Duodenal mucosa (tissue), 2 donors: Measurements from ENCODE around the gene ETS2.

Experiments used
- H3K27ac ChIP-seq: one replicate; pipeline ENCODE4 v1.7.0; 2013; ENCODE audit warnings: low read depth, low read length
- H3K27me3 ChIP-seq, 2 donors: one replicate each; pipeline ENCODE4 v1.7.0; 2013; ENCODE audit warnings: low read length in 2 of 2, control low read depth in 1 of 2; ENCODE audit not compliant: insufficient read depth in 2 of 2, control insufficient read depth in 1 of 2
- H3K36me3 ChIP-seq, 2 donors: one replicate each; pipeline ENCODE4 v1.7.0; 2013; ENCODE audit warnings: low read length in 2 of 2, control low read depth in 1 of 2; ENCODE audit not compliant: insufficient read depth in 2 of 2, control insufficient read depth in 1 of 2
- H3K4me1 ChIP-seq, 2 donors: one replicate each; pipeline ENCODE4 v1.7.0; 2013; ENCODE audit warnings: low read length in 2 of 2, control low read depth in 1 of 2; ENCODE audit not compliant: insufficient read depth in 2 of 2, control insufficient read depth in 1 of 2
- H3K4me3 ChIP-seq, 2 donors: one replicate each; pipeline ENCODE4 v1.7.0; 2013; ENCODE audit warnings: low read length in 2 of 2, low read depth in 1 of 2
- H3K9ac ChIP-seq, 2 donors: one replicate each; pipeline ENCODE4 v1.7.0; 2013; ENCODE audit warnings: low read length in 2 of 2, low read depth in 1 of 2
- H3K9me3 ChIP-seq, 2 donors: one replicate each; pipeline ENCODE4 v1.7.0; 2013; ENCODE audit warnings: low read length in 2 of 2, control low read depth in 1 of 2; ENCODE audit not compliant: control insufficient read depth in 1 of 2

The ETS2 gene

DNA sequence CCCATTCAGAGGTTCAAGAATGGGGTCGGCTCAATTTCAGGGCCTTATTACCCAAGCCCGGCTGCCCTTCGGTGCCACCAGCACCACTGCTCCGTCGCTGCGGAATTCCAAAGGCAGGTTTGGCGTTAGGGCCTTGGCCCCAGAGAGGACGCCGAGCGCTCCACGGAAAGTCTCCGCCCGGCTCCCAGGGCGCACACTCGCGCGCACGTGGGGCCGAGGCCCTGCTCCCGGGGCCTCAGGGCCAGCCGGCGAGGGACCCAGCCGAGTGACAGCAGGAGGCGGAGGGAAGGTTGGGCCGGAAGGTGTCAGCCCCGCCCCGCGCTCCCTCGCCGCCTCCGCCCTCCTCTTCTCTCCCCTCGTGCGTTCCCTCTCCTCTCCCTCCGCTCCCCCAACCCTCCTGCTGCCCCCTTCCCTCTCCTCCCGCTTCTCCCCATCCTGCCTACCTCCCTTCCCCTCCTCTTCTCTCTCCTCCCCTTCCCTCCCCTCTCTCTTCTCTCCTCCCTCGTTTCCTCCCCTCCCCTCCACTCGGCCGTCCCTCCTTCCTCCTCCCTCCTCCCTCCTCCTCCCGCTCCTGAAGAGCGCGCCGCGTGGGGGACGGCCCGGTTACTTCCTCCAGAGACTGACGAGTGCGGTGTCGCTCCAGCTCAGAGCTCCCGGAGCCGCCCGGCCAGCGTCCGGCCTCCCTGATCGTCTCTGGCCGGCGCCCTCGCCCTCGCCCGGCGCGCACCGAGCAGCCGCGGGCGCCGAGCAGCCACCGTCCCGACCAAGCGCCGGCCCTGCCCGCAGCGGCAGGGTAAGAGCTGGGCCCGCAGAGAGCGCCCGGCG is at the start of gene ETS2:
Gene ETS2, plus strand, starts transcription at position 602 of the 825 bp plus-strand sequence. CDS start 4,106 bp downstream, outside the sequence.
- Histone ChIP-seq H3K9ac (peak within 1 kb of the TSS; percentile 95), H3K9me3 (no peaks in the 10 kb centered on the region), H3K4me3 (peak within 1 kb of the TSS; percentile 79 to 90), H3K27ac (peak within 1 kb of the TSS; percentile 97), H3K27me3 (no peaks in the 10 kb centered on the region), H3K4me1 (peaks cover 43 to 48% of the 10 kb centered on the region in 2 donors), H3K36me3 (peaks cover 14 to 18% of the 10 kb centered on the region in 2 donors)

DNA sequence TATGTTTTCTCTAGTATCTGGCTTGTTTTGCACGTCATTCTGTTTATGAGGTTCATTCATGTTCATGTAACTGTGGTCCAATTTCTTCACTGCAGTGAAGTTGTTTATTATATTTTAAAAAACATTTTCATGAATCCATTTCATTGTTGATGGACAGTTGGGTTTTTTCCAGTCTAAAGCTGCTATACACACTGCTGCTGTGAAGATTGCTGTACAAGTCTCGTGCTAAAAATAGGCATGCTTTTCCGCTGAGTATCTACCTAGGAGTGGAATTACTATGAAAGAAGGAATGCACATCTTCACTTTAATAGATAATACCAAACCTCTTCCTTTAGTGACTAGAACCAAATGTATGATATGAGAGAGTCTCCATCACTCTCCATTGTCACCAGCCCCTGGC is 49.0 kb upstream of the ETS2 start:
- no peak overlapping the region for H3K4me3 ChIP-seq
- no peaks in the 10 kb centered on the region for H3K36me3 ChIP-seq
- no peak overlapping the region for H3K27ac ChIP-seq
- no peaks in the 10 kb centered on the region for H3K27me3 ChIP-seq
- H3K9me3 ChIP-seq, result no peaks in the 10 kb centered on the region
- no peak overlapping the region for H3K9ac ChIP-seq
- peaks cover 0 to 6% of the 10 kb centered on the region in 2 donors for H3K4me1 ChIP-seq

DNA sequence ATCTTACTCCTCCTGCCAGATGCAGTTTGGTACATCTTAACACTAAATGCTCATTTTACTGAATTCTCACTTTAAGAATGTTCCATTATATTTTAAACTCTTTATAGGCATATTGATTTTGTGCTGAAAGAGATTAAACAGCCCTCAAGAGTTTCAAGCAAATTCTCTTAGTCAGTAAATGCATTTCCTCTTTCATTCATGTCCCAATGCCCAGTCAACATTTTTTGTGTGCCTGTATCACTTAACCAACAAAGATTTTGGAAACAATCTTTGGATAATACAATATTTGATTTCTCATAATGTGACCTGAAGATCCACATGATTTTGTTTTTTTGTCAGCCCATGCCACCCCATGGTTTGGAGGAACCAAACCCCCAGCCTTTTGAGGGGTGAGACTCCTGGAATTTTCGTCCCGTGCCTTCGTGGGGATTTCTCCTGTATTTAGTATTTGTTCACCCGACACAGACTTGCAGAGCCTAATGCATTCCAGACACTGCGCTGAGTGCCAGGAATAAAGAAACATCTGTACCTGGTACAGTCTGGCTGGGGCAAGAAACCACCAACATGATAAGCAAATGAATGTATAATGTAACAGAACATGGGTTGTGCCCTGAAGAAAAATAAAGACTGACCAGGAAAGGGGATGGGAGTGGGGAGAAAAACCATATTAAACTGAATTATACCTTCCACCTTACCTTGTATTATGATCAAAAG is 47.1 kb upstream of the ETS2 start:
- H3K4me3 ChIP-seq, result no peak overlapping the region
- H3K9ac ChIP-seq, result no peak overlapping the region
- H3K4me1 ChIP-seq, result peaks cover 0 to 6% of the 10 kb centered on the region in 2 donors
- no peaks in the 10 kb centered on the region for H3K9me3 ChIP-seq
- H3K27ac ChIP-seq, result no peak overlapping the region
- H3K36me3 ChIP-seq, result no peaks in the 10 kb centered on the region
- no peaks in the 10 kb centered on the region for H3K27me3 ChIP-seq

DNA sequence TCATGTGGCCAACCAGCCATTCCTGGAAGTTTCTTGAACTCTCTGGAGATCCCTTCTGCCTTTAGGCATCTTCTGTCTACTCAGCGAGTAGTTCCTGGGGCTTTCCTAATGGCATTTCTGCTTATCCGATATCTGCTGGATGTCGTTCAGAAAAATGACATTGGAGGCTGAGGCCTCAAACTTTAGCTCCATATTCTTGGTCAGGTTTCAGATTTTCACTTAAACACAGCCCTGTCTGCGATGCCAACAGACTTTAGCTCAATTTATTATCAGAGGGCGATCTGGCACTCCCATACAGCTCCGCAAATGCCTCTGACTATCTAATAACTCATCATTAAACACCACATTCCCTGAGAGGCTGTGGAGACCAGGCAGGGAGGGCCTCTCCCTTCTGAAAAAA is 46.3 kb upstream of the ETS2 start:
- Histone ChIP-seq H3K4me1 (peaks cover 0 to 6% of the 10 kb centered on the region in 2 donors), H3K9me3 (no peaks in the 10 kb centered on the region), H3K36me3 (no peaks in the 10 kb centered on the region), H3K27ac (no peak overlapping the region), H3K27me3 (no peaks in the 10 kb centered on the region), H3K9ac (no peak overlapping the region), H3K4me3 (no peak overlapping the region)

DNA sequence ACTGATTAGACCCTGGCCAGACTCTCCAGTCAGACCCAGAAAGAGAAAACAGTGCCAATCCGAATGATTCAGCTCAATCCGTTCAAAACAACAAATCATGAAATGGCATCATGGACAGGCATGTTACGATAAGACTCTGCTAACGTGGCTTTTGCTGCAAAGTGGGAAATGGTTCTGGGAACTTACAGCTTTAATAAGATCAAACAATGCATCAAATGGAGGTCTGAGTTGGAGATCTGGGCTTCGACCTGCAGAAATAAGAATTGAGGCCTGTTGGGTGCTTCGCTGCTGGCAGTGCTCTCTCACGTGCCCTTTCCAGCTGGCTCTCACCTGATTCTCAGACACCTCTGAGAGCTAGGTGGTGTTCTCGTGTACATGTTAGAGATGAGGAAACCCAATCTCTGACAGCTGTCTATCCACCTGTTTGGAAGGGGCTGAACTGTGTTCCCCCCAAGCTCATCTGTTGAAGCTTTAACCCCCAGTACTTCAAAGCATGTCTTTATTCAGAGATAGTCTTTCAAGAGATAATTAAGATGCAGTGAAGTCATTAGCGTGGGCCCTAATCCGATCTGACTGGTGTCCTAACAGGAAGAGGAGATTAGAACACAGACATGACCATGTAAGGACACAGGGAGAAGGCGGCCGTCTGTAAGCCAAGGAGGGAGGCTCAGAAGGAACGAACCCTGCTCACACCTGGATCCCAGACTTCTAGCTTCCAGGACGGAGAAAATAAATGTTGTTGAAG is 45.5 kb upstream of the ETS2 start:
- no peak overlapping the region for H3K27ac ChIP-seq

DNA sequence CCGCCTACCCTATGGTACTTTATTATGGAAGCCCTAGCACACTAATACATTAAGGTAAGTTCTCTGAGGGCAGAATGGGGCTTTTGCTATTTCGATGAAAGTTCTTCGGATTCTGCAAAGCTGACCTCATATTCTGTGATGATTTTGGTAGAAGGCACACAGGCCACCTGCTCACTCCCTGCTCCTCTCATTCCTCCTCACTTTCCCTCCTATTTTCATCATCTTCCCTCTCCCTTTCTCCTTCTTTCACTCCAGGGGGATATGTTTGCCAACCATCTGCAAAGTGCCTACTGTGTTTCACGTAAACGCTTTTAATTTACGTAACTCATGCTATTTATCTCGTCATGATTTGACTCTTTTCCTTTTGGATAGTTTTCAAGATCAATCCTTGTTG is 45.0 kb upstream of the ETS2 start:
- no peak overlapping the region for H3K9ac ChIP-seq
- H3K9me3 ChIP-seq, result no peaks in the 10 kb centered on the region
- H3K4me1 ChIP-seq, result peaks cover 0 to under 1% of the 10 kb centered on the region in 2 donors
- no peaks in the 10 kb centered on the region for H3K36me3 ChIP-seq
- no peak overlapping the region for H3K4me3 ChIP-seq
- no peaks in the 10 kb centered on the region for H3K27me3 ChIP-seq
- no peak overlapping the region for H3K27ac ChIP-seq

More for the DNA sequence above, 45.5 kb upstream of the ETS2 start:
- H3K27me3 ChIP-seq, result no peaks in the 10 kb centered on the region
- no peaks in the 10 kb centered on the region for H3K36me3 ChIP-seq
- no peaks in the 10 kb centered on the region for H3K9me3 ChIP-seq
- H3K4me3 ChIP-seq, result no peak overlapping the region
- H3K9ac ChIP-seq, result no peak overlapping the region
- H3K4me1 ChIP-seq, result peaks cover 0 to 6% of the 10 kb centered on the region in 2 donors

DNA sequence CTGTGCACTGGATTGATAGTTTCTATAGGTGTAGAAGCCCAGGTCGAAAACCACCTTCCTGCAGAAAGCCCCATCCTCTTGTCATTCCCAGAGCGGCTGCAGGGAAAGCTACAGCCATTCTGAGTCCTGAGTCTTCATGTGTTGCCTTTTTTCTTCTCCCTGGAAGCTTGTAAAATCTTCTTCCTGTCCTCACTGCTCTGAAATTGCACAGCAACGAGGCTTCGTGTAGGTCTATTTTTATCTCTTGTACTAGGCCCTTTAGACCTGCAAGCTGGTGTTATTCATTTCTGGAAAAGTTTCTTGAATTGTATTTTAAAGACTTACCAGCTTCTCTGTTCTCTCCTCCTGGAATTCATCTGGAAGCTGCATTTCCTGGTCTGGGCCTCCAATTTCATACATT is 44.2 kb upstream of the ETS2 start:
- no peaks in the 10 kb centered on the region for H3K27me3 ChIP-seq
- no peak overlapping the region for H3K27ac ChIP-seq
- no peak overlapping the region for H3K4me3 ChIP-seq
- no peak overlapping the region for H3K9ac ChIP-seq
- H3K36me3 ChIP-seq, result no peaks in the 10 kb centered on the region
- no peaks in the 10 kb centered on the region for H3K9me3 ChIP-seq
- H3K4me1 ChIP-seq, result peaks cover 0 to 3% of the 10 kb centered on the region in 2 donors

DNA sequence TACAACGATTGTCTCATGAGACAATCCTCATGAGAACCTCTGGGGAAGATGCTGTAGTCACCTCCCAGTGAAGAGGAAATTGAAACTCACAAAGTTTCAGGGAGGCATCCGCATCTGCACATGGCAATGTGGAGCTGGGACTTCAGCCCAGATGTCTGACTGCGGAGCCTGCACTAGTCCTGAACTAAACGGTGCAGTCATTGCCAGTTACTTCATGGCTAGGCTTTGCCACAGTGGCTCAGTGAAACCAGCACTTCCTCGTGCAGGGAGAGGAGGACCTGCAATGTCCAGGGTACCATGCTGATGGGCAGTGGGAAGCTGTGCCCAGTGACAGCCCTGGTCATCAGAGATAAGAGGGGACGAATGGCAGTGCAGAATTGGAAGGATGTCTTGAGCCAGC is 40.7 kb upstream of the ETS2 start:
- H3K27ac ChIP-seq, result no peak overlapping the region
- H3K9me3 ChIP-seq, result no peaks in the 10 kb centered on the region
- H3K4me1 ChIP-seq, result peaks cover 17 to 18% of the 10 kb centered on the region in 2 donors
- H3K27me3 ChIP-seq, result no peaks in the 10 kb centered on the region
- H3K36me3 ChIP-seq, result no peaks in the 10 kb centered on the region
- H3K9ac ChIP-seq, result no peak overlapping the region
- no peak overlapping the region for H3K4me3 ChIP-seq

DNA sequence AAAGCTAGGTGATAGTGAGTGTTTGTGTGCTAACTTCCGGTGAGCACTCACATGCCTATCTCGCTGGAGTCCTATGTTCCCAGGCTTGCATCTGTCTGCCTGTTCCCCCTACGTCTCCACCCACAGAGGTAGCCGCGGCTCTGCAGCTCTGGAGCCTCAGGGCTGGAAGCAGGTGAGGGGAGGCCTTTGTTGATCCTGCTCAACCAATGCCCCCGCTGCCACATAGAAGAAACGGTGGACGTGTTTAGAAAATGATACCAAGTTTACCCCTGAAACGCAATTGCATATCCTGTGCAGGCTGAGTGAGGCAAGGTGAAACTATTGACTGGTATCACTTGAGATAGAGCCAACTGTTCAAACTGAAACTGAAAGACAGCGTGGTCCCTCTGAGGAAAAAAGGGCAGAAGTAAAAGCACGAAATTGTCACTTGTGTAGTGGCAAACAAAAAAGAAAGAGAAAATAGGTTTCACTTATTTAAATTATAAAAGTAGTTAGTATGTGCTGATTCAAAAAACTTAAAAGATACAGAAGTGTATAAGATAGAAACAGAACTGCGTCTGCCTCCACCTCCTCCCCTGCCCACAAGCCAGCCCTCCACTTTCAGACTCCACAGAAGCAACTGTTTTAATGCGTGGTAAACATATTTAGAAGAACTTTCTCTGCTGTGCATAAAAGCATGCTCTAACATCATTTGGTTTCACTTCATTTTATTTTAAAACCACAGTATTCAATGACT is 38.6 kb upstream of the ETS2 start:
- Histone ChIP-seq H3K4me3 (peak overlapping the region; percentile 44 to 68), H3K27me3 (no peaks in the 10 kb centered on the region), H3K27ac (peak overlapping the region; percentile 43), H3K36me3 (no peaks in the 10 kb centered on the region), H3K9me3 (no peaks in the 10 kb centered on the region), H3K4me1 (peaks cover 24 to 27% of the 10 kb centered on the region in 2 donors), H3K9ac (peak overlapping the region; percentile 51 to 67)
